ENCODE data around the gene CNTN4. TPM values are rescaled to one million over a fixed set of nuclear protein-coding genes. Genes with fewer than 3 reads are reported as not detected.

The CNTN4 gene
- total and polyA plus RNA-seq, 2 donors (not counting 3 experiments of a cell fraction or from before 2014, with no cell fraction given), result not detected

- H3K9me1 ChIP-seq (replicated peaks; ENCODE audit: control insufficient read depth, extremely low read depth, insufficient read depth, low read length), result no peaks in the 10 kb centered on the region
- no peaks in the 10 kb centered on the region for H4K20me1 ChIP-seq (replicated peaks; ENCODE audit: control insufficient read depth, extremely low read depth, insufficient read depth, low read length)
- no peaks in the 10 kb centered on the region for H3K9me3 ChIP-seq (replicated peaks; ENCODE audit: control insufficient read depth, insufficient read depth, low read length)
- dilution Hi-C loops (cut with MboI; ENCODE audit: extremely low pct_ligation_motif_present, low sequenced_read_pairs), result no loop called here
- H3K4me2 ChIP-seq (ENCODE audit: insufficient read depth, low read length), result no peak overlapping the region
- no peak overlapping the region for H2AFZ ChIP-seq (ENCODE audit: low read depth, low read length)
- BruUV-seq (replicated peaks), result no TSS peak
- H3K4me1 ChIP-seq (ENCODE audit: control insufficient read depth, extremely low read depth, insufficient read depth, low read length), result no peaks in the 10 kb centered on the region
- TF ChIP-seq POLR2A (IDR thresholded peaks at IDR 0.05; ENCODE audit: low read depth, low read length) (no peak), MYC (IDR thresholded peaks at IDR 0.05; ENCODE audit: low read depth, low read length) (no peak), EZH2 (IDR thresholded peaks at IDR 0.05; ENCODE audit: borderline replicate concordance, low read depth, low read length, severe bottlenecking) (no peak), GATA2 (IDR thresholded peaks at IDR 0.05; ENCODE audit: insufficient read depth, insufficient read length, low read depth, low read length) (no peak), POLR2AphosphoS5 (IDR thresholded peaks at IDR 0.05; ENCODE audit: insufficient read depth, low read depth, low read length) (no peak), CTCF (IDR thresholded peaks at IDR 0.05; ENCODE audit: extremely low read depth in 1 of 2, insufficient read depth in 1 of 2, low read depth in 1 of 2, low read length in 2 of 2) (no peak), JUN (IDR thresholded peaks at IDR 0.05; ENCODE audit: borderline replicate concordance, insufficient read depth, insufficient read length, low read depth) (no peak), FOS (IDR thresholded peaks at IDR 0.05; ENCODE audit: borderline replicate concordance, insufficient read depth, low read length) (no peak)
- TF ChIP-seq, protein P1, sequence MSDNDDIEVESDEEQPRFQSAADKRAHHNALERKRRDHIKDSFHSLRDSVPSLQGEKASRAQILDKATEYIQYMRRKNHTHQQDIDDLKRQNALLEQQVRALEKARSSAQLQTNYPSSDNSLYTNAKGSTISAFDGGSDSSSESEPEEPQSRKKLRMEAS (IDR thresholded peaks at IDR 0.05; ENCODE audit: insufficient read depth, insufficient read length), result no peak
- no peak overlapping the region for H3K4me3 ChIP-seq (replicated peaks in 1 of 3; ENCODE audit: insufficient read depth in 1 of 3, low read depth in 1 of 3, low read length in 3 of 3)
- FAIRE-seq (no peak), DNase-seq (ENCODE audit: low read depth, low spot score) (no peak)
- intact Hi-C loops (cut with micrococcal nuclease), result no loop called here
- POLR2A ChIA-PET, result no interaction called here
- CTCF ChIA-PET, result no interaction called here
- no peak overlapping the region for H3K27ac ChIP-seq (ENCODE audit: insufficient read depth, low read depth, low read length)
- no peaks in the 10 kb centered on the region for H3K27me3 ChIP-seq (ENCODE audit: control insufficient read depth in 2 of 2, insufficient read depth in 2 of 2, low read length in 2 of 2)
- no peak overlapping the region for H3K9ac ChIP-seq (replicated peaks; ENCODE audit: extremely low read depth, insufficient read depth, low read length)
- no peaks in the 10 kb centered on the region for H3K36me3 ChIP-seq (ENCODE audit: control insufficient read depth in 2 of 2, extremely low read depth in 1 of 2, insufficient read depth in 2 of 2, low read length in 2 of 2)
- no peaks in the 10 kb centered on the region for H3K79me2 ChIP-seq (ENCODE audit: control insufficient read depth, insufficient read depth, low read length)
Measured at GRCh38 chr3:2838546-2839157, 740.0 kb downstream of the CNTN4 start.

All from endothelial cell of umbilical vein (primary cell).